HS-5 (cell line): ENCODE measurements around the gene APBA2.

Experiments
- DNase-seq: peaks from one replicate; pipeline ENCODE4 v3.0.0-alpha.2; 2012; ENCODE audit warnings: low read depth

APBA2 gene

DNA sequence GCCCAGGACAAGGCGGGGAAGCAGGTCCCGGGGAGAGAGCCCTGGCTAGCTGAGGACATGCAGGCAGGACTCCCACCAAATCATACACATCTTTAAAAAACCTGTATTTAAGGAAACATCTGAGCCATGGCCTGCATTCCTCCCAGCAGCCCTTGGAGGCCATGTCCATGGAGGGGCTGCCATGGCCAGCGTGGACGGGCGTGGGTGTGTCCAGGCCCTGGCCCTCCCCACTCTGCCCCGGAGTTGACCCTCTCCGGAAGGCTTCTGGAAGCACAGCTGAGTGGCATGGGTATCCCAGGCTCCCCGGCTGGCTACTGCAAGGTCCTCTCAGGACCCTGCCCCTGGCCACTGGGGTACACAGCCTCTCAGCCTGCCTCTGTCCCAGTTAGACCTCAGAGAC lies 234.1 kb downstream of the APBA2 start:
- no peak for DNase-seq

DNA sequence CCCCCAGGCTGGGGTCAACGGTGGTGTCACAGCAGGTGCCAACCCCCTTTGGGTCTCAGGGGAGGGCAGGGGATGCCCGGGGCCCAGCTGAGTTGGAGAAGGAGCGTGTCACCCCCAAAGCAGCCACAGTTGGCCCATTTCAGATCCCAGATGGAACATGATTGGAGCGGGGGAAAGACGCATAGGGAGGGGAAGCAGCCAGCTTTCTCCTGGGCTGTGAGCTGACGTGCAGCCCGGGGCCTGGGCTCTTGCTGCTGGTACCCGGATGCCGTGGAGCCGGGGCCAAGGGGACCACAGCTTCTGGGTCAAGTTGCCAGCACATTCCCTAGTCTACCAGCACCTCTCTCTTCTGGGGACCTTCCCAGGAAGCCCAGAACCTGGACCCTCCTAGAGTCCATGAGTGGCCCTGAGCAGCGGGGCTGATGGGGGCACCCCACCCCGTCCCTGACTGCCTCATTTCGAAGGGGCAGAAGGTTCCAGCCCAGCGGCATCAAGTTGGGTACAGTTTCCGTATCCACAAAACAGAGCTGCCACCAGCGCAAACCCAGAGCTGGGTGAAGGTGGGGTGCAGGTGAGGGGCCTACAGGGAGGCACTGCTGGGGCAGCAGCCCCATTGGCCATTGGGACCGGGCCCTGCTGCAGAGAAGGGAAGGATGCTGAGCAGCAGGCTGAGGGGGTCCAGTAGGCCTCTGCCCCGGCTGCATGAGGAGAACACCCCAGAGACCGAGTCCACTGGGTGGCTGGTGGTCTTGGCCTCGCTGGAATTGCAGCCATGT lies 235.0 kb downstream of the APBA2 start:
- DNase-seq: no peak

GRCh38 chr15:29121369-29121656 lies 235.5 kb downstream of the APBA2 start:
- DNase-seq: no peak

DNA sequence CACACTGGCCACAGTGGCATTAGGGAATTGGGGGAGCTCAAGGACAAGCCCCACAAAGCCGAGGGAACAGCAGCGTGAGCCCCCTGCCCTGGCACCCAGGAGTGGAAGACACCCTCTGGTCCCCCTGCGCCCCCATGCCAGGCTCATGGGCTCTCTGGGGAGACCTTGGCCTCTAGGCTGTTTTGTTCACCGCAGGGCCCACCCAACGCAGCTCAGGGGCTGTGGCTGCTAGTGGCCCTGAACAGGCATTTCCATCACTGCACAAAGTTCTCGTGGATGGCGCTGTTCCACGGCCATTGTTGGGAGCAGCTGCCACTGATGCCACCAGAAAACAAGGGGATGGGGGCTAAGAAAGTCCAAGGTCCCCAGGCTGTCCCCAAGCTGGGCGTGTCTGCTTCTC lies 236.1 kb downstream of the APBA2 start:
- DNase-seq: no peak

DNA sequence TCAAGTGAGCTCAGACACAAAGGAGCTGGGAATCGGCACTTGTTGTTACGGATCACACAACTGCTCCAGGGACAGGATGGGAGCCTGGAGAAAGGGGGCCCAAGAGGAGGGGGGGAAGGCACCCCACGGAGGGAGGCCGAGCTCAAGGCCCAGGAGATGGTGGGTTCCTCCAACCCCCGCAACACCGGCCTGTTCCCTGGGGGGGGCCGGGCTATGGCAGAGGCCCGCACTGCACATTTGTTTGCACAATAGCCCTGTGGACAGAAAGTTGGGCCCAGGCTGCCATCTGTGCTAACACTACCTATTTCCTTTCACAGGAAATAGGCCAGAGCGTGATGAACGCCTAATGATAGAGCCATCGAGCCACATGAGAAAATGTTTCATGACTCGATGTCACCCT lies 236.7 kb downstream of the APBA2 start:
- no peak for DNase-seq

GRCh38 chr15:29123171-29123570 lies 237.4 kb downstream of the APBA2 start:
- DNase-seq: no peak

GRCh38 chr15:29123991-29124390 lies 238.2 kb downstream of the APBA2 start:
- no peak for DNase-seq

- DNase-seq: no peak
Observed at GRCh38 chr15:29124581-29125381, 239.0 kb downstream of the APBA2 start.

DNA sequence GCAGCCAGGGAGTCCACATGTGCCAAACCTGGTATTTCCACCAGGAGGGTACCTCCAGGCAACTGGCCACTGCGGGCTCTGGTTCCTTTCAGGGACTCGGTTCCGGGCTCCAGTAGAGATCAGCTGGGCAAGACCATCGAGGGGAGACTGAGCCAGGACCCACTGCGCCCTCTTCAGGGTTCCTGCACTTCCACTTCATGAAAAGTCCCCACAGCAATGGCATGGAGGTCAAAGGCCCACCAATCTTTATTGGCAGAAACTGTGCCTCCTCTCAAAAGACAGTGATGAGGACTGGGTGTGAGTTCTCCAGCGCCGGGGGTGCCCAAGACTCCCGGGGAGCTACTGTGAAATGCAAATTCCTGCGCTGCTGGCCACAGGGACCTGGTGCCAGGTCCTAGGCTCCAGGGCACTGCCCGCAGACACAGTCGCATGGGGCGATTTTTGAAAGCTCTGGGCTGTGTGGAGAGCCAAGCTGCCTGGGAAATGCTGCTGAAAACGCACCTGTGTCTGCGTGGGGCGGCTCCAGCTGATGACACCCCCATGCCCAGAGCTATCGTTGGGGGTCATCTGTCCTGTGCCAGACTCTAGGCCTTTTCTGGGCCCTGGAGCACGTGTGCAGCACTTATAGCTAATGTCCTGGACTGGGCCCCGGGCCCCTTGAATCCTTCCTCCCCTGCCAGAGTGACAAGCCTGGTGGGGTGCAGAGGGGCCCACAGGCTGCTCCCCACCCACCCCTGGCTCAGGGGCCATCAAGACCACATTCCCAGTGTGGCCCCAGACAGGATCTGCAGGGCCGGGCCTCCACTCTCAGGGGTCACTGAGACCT lies 239.8 kb downstream of the APBA2 start:
- DNase-seq: no peak

DNA sequence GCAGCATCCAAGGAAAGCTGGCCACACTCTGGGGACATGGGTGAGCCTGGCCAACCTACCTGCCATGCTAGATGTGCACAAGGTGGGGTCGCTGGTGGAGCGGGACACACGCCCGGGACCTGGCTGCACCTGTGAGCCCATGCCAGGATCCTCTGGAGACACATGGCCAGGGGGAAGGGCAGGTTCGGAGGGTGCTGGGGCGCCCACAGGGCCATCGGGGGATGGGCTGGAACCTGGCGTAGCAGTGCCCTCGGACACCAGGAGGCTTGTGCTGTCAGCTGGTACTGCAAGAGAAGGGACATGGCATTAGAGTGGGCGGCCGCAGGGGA lies 240.4 kb downstream of the APBA2 start:
- no peak for DNase-seq

DNA sequence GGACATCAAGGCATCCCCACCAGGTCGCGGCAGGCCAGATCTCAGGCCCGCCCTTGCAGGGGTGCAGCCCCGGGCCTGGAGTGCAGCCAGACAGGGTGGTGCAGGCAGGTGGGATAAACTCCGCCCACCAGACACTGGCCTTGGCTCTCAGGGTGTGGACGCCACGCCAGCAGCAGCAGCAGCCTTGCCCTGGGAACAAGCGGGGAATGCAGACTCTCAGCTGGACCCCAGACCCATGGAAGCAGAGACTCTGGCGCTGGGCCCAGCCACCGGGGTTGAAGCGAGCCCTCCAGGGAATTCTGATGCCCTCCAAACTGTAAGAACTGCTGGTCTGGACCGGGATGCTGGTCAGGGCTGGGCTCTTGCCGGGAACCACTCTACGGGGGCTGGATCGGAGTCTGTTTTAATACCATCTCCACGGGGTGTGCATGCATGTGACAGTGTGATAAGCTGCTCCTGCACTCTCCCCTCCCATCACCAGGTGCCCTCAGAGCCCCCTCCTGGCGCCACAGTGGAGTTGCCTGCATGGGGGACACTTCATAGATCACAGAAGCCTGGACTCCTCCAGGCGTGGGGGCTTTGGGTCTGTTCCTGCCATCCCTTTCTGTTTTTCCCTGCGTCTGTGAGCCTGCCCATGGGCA lies 241.2 kb downstream of the APBA2 start:
- no peak for DNase-seq

GRCh38 chr15:29127506-29128430 lies 242.0 kb downstream of the APBA2 start:
- no peak for DNase-seq

- DNase-seq: no peak
Observed at GRCh38 chr15:29128671-29129070, 242.9 kb downstream of the APBA2 start.

DNA sequence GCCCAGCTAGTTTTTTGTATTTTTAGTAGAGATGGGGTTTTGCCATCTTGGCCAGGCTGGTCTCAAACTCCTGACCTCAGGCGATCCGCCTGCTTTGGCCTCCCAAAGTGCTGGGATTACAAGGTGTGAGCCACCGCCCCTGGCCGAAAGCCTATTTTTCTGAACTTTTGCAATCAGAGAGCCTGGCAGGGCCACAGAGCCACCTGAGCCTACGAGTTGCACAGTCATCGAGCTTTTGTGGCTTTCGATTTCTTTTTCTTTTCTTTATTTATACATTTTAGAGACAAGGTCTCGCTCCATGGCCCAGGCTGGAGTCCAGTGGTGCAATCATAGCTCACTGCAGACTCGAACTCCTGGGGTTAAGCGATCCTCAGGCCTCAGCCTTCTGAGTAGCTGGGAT lies 243.4 kb downstream of the APBA2 start:
- DNase-seq: no peak

GRCh38 chr15:29129926-29130325 lies 244.2 kb downstream of the APBA2 start:
- DNase-seq: no peak

- no peak for DNase-seq
Observed at GRCh38 chr15:29130476-29130875, 244.7 kb downstream of the APBA2 start.

DNA sequence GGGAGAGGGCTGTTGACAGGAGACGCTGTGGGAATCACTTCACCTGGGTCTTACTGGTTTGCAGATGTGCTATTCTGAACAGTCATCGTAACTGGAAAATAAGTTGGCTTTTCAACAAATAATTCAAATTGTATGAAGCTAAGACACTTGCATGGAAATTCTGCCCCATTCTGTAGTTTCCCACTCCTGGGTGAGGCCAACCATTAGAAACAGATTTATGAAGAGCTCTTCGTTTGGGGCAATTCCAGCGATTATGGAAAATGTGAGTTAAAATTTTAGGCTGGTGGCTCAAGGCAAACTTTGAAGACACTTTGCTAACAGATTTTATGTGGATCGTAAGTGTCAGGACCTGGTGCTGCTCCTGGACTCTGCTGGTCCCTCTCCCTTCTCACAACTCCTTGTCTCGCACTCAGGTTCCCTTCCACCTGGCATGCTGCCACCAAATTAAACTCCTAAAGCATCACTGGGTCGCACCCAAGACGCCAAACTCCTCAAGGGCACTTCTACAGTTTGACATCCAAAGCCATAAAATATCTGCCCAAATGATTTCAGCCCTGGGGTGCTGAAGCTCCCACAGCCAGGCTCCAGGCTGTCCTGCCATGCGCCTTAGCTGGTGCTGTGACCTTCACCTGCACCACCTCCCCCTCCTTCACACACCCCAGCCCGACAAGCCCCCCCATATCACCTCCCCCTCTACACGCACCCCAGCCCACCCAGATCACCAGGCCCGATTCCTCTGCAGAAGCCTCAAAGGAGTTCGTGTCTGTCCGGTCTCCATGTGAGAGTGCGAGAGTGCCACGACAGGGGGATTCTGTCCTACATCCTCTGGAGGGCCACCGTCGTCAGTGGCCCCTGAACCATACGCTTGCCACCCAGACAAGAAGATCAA lies 245.4 kb downstream of the APBA2 start:
- DNase-seq: no peak

DNA sequence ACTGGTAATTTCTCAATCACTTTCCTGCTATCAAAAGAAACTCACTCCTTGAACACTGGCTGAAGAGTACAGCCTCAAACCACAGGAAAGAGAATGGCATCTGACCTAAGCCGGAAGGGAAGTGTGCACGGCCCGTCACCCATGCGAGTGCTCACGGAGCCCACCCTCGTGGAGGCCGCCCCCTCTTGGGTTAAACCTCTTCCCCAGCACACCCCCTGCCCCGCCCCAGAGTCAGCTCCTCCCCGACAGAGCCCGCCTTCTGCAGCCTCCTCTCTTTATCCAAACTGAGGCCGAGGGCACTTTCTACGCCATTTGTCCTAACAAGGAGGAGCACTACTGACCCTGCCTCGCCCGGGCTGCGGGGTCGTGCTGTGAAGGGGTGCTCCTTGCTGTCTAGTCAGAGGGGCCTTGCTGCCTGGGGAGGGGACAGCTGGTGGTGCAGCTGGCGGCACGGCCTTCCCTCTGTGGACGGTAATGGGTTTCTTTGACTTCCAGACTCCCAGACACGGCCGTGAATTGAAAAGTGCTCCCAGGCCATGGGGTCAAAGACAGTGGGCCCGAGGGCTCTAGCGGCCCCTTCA lies 246.2 kb downstream of the APBA2 start:
- no peak for DNase-seq

GRCh38 chr15:29132735-29133181 lies 247.0 kb downstream of the APBA2 start:
- DNase-seq: no peak

GRCh38 chr15:29133321-29133720 lies 247.5 kb downstream of the APBA2 start:
- DNase-seq: no peak
